Measurements from ENCODE around the gene AP1S3. TPM values are rescaled to one million over a fixed set of nuclear protein-coding genes. Genes with fewer than 3 reads are reported as not detected.

The AP1S3 gene
- total and polyA plus RNA-seq, 10 donors, result 2.4 to 16.0 (median 10.5) TPM

- Histone ChIP-seq H3K27ac (no peak overlapping the region), H3K4me3 (no peak overlapping the region), H3K36me3 (peaks cover 0 to 45% (median 2%) of the 10 kb centered on the region in 6 donors), H3K4me1 (peaks cover 0 to 20% (median 3%) of the 10 kb centered on the region in 6 donors), H3K9me3 (no peaks in the 10 kb centered on the region), H3K27me3 (replicated peaks in 1 of 7) (no peaks in the 10 kb centered on the region)
- intact Hi-C loops (cut with DNase I; ENCODE audit: low total_unique reads), result no loop called here
- WGBS, 5 donors, result 42 to 77% (median 51%) methylated on average over 2 of the region's 2 CpGs
- DNase-seq, result no peak
- TF ChIP-seq CTCF (IDR thresholded peaks at IDR 0.05 in 8 of 11, conservative IDR thresholded peaks at IDR 0.05 in 3 of 11), result no peak
- TF ChIP-seq POLR2AphosphoS5 (IDR thresholded peaks at IDR 0.05), result no peak
Measured at GRCh38 chr2:223856021-223856420, 18.6 kb upstream of the AP1S3 start.

- Histone ChIP-seq H3K4me3 (no peak overlapping the region), H3K27me3 (replicated peaks in 1 of 7) (no peaks in the 10 kb centered on the region), H3K36me3 (peaks cover 0 to 51% (median 2%) of the 10 kb centered on the region in 6 donors), H3K9me3 (no peaks in the 10 kb centered on the region), H3K4me1 (peaks cover 0 to 20% (median 3%) of the 10 kb centered on the region in 6 donors), H3K27ac (peak overlapping the region in 1 of 8 donors; percentile 30)
- intact Hi-C loops (cut with DNase I; ENCODE audit: low total_unique reads), result no loop called here
- WGBS, 5 donors, result 88 to 97% (median 94%) methylated on average over 5 of the region's 5 CpGs
- no peak for DNase-seq
- TF ChIP-seq POLR2AphosphoS5 (IDR thresholded peaks at IDR 0.05) (no peak), CTCF (IDR thresholded peaks at IDR 0.05 in 8 of 11, conservative IDR thresholded peaks at IDR 0.05 in 3 of 11) (no peak), POLR2A (IDR thresholded peaks at IDR 0.05) (no peak)
Measured at GRCh38 chr2:223855426-223855825, 18.0 kb upstream of the AP1S3 start.

- intact Hi-C loops (cut with DNase I; ENCODE audit: low total_unique reads), result no loop called here
- no peak overlapping the region for H3K4me3 ChIP-seq
- no peaks in the 10 kb centered on the region for H3K9me3 ChIP-seq
- peak overlapping the region in 1 of 8 donors; percentile 30 for H3K27ac ChIP-seq
- H3K4me1 ChIP-seq, result peaks cover 0 to 20% (median 3%) of the 10 kb centered on the region in 6 donors
- no peak for DNase-seq
- H3K36me3 ChIP-seq, result peaks cover 0 to 58% (median 2%) of the 10 kb centered on the region in 6 donors
- no peaks in the 10 kb centered on the region for H3K27me3 ChIP-seq (replicated peaks in 1 of 7)
- 64 to 81% (median 68%) methylated on average over 2 of the region's 2 CpGs for WGBS, 5 donors
- TF ChIP-seq POLR2AphosphoS5 (IDR thresholded peaks at IDR 0.05) (no peak), CTCF (IDR thresholded peaks at IDR 0.05 in 8 of 11, conservative IDR thresholded peaks at IDR 0.05 in 3 of 11) (no peak), POLR2A (IDR thresholded peaks at IDR 0.05) (no peak)
Measured at GRCh38 chr2:223854741-223855140, 17.4 kb upstream of the AP1S3 start.

- 83 to 94% (median 90%) methylated on average over 3 of the region's 3 CpGs for WGBS, 5 donors
- TF ChIP-seq POLR2AphosphoS5 (IDR thresholded peaks at IDR 0.05), result no peak
- Histone ChIP-seq H3K9me3 (peaks cover 0 to 7% (median 0%) of the 10 kb centered on the region in 8 donors), H3K4me3 (no peak overlapping the region), H3K27me3 (replicated peaks in 1 of 7) (no peaks in the 10 kb centered on the region), H3K4me1 (peaks cover 0 to 15% (median 3%) of the 10 kb centered on the region in 6 donors), H3K36me3 (peaks cover 0 to 71% (median 2%) of the 10 kb centered on the region in 6 donors), H3K27ac (no peak overlapping the region)
- DNase-seq, result no peak
- intact Hi-C loops (cut with DNase I; ENCODE audit: low total_unique reads), result no loop called here
Measured at GRCh38 chr2:223853425-223853837, 16.0 kb upstream of the AP1S3 start.
